ENCODE data around the gene SORT1. TPM values are rescaled to one million over a fixed set of nuclear protein-coding genes. Genes with fewer than 3 reads are reported as not detected.

SORT1 gene
- total RNA-seq, 6 donors from 2014 or later, result 105 to 222 (median 116) TPM

- H3K9me3 ChIP-seq, result no peaks in the 10 kb centered on the region
- H3K27me3 ChIP-seq, result no peaks in the 10 kb centered on the region
- no peak overlapping the region for H3K27ac ChIP-seq
- TF ChIP-seq EP300 (IDR thresholded peaks at IDR 0.05), result no peak
- no peak for TF ChIP-seq POLR2AphosphoS5 (IDR thresholded peaks at IDR 0.05)
- no peak for TF ChIP-seq POLR2A (IDR thresholded peaks at IDR 0.05)
- no peak for TF ChIP-seq CTCF (IDR thresholded peaks at IDR 0.05)
- H3K4me1 ChIP-seq, result peaks cover 0 to 10% (median 3%) of the 10 kb centered on the region in 4 donors
- WGBS, 2 donors, result 93 to 100% methylated on average over 3 to 12 of the region's 13 CpGs
- ATAC-seq (ENCODE audit: low FRiP score in 2 of 2), result no peak
- DNase-seq, result no peak
- no peak overlapping the region for H3K4me3 ChIP-seq
- H3K36me3 ChIP-seq, result no peaks in the 10 kb centered on the region
These were observed 131.9 kb downstream of the SORT1 start for GRCh38 chr1:109265741-109266330.

GRCh38 chr1:109265016-109265415 lies 132.7 kb downstream of the SORT1 start:
- Histone ChIP-seq H3K4me3 (no peak overlapping the region), H3K27ac (no peak overlapping the region), H3K36me3 (no peaks in the 10 kb centered on the region), H3K4me1 (peaks cover 0 to 10% (median 3%) of the 10 kb centered on the region in 4 donors), H3K9me3 (no peaks in the 10 kb centered on the region), H3K27me3 (no peaks in the 10 kb centered on the region)
- DNase-seq (peak in 1 of 2 donors; percentile 17), ATAC-seq (ENCODE audit: low FRiP score in 2 of 2) (no peak)
- TF ChIP-seq POLR2A (IDR thresholded peaks at IDR 0.05) (no peak), EP300 (IDR thresholded peaks at IDR 0.05) (no peak), POLR2AphosphoS5 (IDR thresholded peaks at IDR 0.05) (no peak), CTCF (IDR thresholded peaks at IDR 0.05) (no peak)
- 90% methylated on average over 3 of the region's 4 CpGs; no CpG with 5 or more reads in 1 of the 2 donors for WGBS, 2 donors

- WGBS, 2 donors, result 73 to 90% methylated on average over 2 to 8 of the region's 9 CpGs
- H3K9me3 ChIP-seq, result no peaks in the 10 kb centered on the region
- no peak for TF ChIP-seq POLR2A (IDR thresholded peaks at IDR 0.05)
- TF ChIP-seq POLR2AphosphoS5 (IDR thresholded peaks at IDR 0.05), result no peak
- TF ChIP-seq EP300 (IDR thresholded peaks at IDR 0.05), result no peak
- no peak for TF ChIP-seq CTCF (IDR thresholded peaks at IDR 0.05)
- H3K27ac ChIP-seq, result peak overlapping the region in 1 of 4 donors; percentile 53
- ATAC-seq (ENCODE audit: low FRiP score in 2 of 2) (no peak), DNase-seq (no peak)
- no peaks in the 10 kb centered on the region for H3K27me3 ChIP-seq
- no peaks in the 10 kb centered on the region for H3K36me3 ChIP-seq
- no peak overlapping the region for H3K4me3 ChIP-seq
- peaks cover 0 to 10% (median 3%) of the 10 kb centered on the region in 4 donors for H3K4me1 ChIP-seq
These were observed 133.4 kb downstream of the SORT1 start for GRCh38 chr1:109264379-109264755.

GRCh38 chr1:109263597-109264378 lies 133.9 kb downstream of the SORT1 start:
- Histone ChIP-seq H3K4me1 (peaks cover 0 to 10% (median 3%) of the 10 kb centered on the region in 4 donors), H3K4me3 (no peak overlapping the region), H3K27me3 (no peaks in the 10 kb centered on the region), H3K36me3 (no peaks in the 10 kb centered on the region), H3K9me3 (no peaks in the 10 kb centered on the region), H3K27ac (peak overlapping the region in 1 of 4 donors; percentile 53)
- WGBS, 2 donors, result 27 to 38% methylated on average over 10 to 24 of the region's 29 CpGs
- DNase-seq, result peak; percentile 96 to 97
- ATAC-seq (ENCODE audit: low FRiP score in 2 of 2), result peak; percentile 90 to 97
- no peak for TF ChIP-seq EP300 (IDR thresholded peaks at IDR 0.05)
- peak; percentile 96 to 100 (median 100) for TF ChIP-seq CTCF (IDR thresholded peaks at IDR 0.05)
- no peak for TF ChIP-seq POLR2A (IDR thresholded peaks at IDR 0.05)
- peak in 1 of 2 donors; percentile 36 for TF ChIP-seq POLR2AphosphoS5 (IDR thresholded peaks at IDR 0.05)

All from upper lobe of left lung (tissue), 6 donors.